ENCODE results near the gene IBA57.
"Not testable (repeated sequence)": the region's sequence is repeated elsewhere in the genome, so short reads cannot be mapped to it uniquely, and the experiment has no call there.

Gene IBA57

GRCh38 chr1:228226956-228227791 is 61.6 kb downstream of the IBA57 start:
- no peak for DNase-seq (ENCODE audit: low read depth in 2 of 2)

DNA sequence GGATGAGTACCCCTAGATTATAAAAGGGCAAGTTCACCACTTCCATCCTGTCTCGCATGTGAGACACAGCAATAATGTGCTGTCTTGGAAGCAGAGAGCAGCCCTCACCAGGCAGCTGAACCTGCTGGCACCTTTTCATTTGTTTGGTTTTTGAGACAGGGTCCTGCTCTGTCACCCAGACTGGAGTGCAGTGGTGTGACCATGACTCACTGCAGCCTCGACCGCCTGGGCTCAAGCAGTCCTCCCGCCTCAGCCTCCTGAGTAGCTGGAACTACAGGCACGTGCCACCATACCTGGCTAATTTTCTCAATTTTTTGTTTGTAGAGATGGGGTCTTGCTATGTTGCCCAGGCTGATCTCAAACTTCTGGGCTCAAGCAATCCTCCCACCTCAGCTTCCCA is 62.5 kb downstream of the IBA57 start:
- DNase-seq (ENCODE audit: low read depth in 2 of 2), result not testable (repeated sequence)

DNA sequence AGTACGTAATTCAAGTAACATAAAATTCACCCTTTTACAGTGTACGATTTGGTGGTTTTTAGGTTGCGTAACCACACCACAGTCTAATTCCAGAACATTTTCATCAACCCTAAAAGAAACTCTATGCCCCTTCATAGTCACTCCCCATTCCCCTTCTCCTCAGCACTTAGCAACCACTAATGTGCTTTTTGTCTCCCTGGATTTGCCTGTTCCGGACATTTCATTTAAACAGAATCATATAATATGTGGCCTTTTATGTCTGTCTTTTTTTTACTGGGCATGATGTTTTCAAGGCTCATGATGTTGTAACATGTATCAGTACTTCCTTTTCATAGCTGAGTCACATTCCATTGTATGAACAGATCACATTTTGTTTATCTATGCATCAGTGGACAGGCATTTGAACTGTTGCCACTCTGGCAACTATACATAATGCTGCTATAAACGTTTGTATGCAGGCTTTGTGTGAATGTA is 63.0 kb downstream of the IBA57 start:
- DNase-seq (ENCODE audit: low read depth in 2 of 2), result peak; percentile 80 to 86

- no peak for DNase-seq (ENCODE audit: low read depth in 2 of 2)
These were observed 65.6 kb downstream of the IBA57 start for GRCh38 chr1:228231189-228231588.
